Testis (tissue), 3 donors: ENCODE data around the gene VRK1. TPM values are rescaled to one million over a fixed set of nuclear protein-coding genes. Genes with fewer than 3 reads are reported as not detected.
"Not testable (repeated sequence)": the region's sequence is repeated elsewhere in the genome, so short reads cannot be mapped to it uniquely, and the experiment has no call there.

Experiments
- DNase-seq: peaks from one replicate; pipeline ENCODE4 v3.0.0-alpha.2; 2019
- H3K27ac ChIP-seq, 2 donors: fragments of 200-600 bp; sonication (generic); one replicate each; pipeline ENCODE4 v1.5.1; 2019
- H3K27me3 ChIP-seq: fragments of 200-600 bp; sonication (generic); one replicate; pipeline ENCODE4 v1.5.1; 2019
- H3K36me3 ChIP-seq: fragments of 200-600 bp; sonication (generic); one replicate; pipeline ENCODE4 v1.5.1; 2017; ENCODE audit warnings: low read depth; ENCODE audit errors: missing control alignments
- H3K4me1 ChIP-seq: fragments of 200-600 bp; sonication (generic); one replicate; pipeline ENCODE4 v1.5.1; 2019
- H3K4me3 ChIP-seq, 2 donors: fragments of 200-600 bp; sonication (generic); one replicate each; pipeline ENCODE4 v1.5.1; 2017 to 2019
- H3K9me3 ChIP-seq: fragments of 200-600 bp; sonication (generic); one replicate; pipeline ENCODE4 v1.5.1; 2017
- POLR2A ChIP-seq: fragments of 450-650 bp; IDR thresholded peaks from one replicate; pipeline ENCODE4 v1.6.1; 2017; ENCODE audit warnings: antibody characterized with exemption, mild to moderate bottlenecking, moderate library complexity
- WGBS, 2 donors: methylation state at CpG; one replicate each; pipeline ENCODE4 v1.1.5; 2018; 5-methylcytosine and 5-hydroxymethylcytosine counted together
- intact Hi-C: fragments of 100-400 bp; cut with DNase I; formaldehyde crosslinking; loops from one replicate; pipeline ENCODE4 v1.15.1; 2023; ENCODE audit warnings: low total_unique reads
- polyA plus RNA-seq: library from polyadenylated mRNA; stranded (reverse); fragments of 350-450 nt; fragmentation: Illumina TruSeq; extraction: RNeasy Lipid Tissue Mini Kit (QIAGEN cat#74804); gene quantifications from one replicate; pipeline ENCODE4 v1.2.3, GENCODE V29; 2014; ENCODE audit warnings: low read depth, low replicate concordance; ENCODE audit not compliant: insufficient read depth
- total RNA-seq, 2 donors: library from RNA; depleted of rRNA; stranded (reverse); fragments of >200 nt; gene quantifications; one replicate each; pipeline ENCODE4 v1.2.3, GENCODE V29; 2016
- TF ChIP-seq, protein P1 (sequence below), 3 experiments: fragments of 450-650 bp in 2 of 3; fragments of 200-600 bp in 1 of 3; sonication (generic) in 1 of 3; IDR thresholded peaks; one replicate each; pipeline ENCODE4 v1.5.1; 2016 to 2019; ENCODE audit warnings: antibody characterized with exemption in 3 of 3, mild to moderate bottlenecking in 2 of 3, moderate library complexity in 1 of 3

VRK1 gene
- total and polyA plus RNA-seq, 3 donors from 2014 or later, result 44.7 to 52.0 (median 49.2) TPM

DNA sequence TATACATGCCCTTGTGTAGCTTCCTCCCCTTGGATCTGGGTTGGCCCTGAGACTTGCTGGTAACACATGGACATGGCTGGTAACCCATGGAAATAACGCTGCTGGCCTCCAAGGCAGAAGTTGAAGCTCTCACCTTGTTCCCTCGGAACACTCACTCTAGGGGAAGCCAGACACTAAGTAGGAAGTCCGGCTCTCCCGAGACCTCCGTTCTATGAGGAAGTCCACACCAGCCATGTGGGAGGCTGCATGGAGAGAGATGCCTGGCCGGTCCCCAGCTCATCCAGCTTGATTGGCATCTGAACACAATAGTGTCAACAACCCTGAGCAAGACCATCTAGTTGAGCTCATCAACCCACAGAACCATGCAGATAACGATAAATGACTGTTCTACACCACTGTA lies 39.7 kb upstream of the VRK1 start:
- Histone ChIP-seq H3K36me3 (no peaks in the 10 kb centered on the region), H3K9me3 (no peaks in the 10 kb centered on the region), H3K27me3 (no peaks in the 10 kb centered on the region), H3K4me3 (no peak overlapping the region), H3K27ac (no peak overlapping the region), H3K4me1 (no peaks in the 10 kb centered on the region)
- no peak for TF ChIP-seq POLR2A
- TF ChIP-seq, protein P1, sequence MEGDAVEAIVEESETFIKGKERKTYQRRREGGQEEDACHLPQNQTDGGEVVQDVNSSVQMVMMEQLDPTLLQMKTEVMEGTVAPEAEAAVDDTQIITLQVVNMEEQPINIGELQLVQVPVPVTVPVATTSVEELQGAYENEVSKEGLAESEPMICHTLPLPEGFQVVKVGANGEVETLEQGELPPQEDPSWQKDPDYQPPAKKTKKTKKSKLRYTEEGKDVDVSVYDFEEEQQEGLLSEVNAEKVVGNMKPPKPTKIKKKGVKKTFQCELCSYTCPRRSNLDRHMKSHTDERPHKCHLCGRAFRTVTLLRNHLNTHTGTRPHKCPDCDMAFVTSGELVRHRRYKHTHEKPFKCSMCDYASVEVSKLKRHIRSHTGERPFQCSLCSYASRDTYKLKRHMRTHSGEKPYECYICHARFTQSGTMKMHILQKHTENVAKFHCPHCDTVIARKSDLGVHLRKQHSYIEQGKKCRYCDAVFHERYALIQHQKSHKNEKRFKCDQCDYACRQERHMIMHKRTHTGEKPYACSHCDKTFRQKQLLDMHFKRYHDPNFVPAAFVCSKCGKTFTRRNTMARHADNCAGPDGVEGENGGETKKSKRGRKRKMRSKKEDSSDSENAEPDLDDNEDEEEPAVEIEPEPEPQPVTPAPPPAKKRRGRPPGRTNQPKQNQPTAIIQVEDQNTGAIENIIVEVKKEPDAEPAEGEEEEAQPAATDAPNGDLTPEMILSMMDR (IDR thresholded peaks at IDR 0.05), result no peak
- intact Hi-C loops, result no loop called here
- no peak for DNase-seq
- 71 to 89% methylated on average over 6 to 7 of the region's 7 CpGs for WGBS, 2 donors

DNA sequence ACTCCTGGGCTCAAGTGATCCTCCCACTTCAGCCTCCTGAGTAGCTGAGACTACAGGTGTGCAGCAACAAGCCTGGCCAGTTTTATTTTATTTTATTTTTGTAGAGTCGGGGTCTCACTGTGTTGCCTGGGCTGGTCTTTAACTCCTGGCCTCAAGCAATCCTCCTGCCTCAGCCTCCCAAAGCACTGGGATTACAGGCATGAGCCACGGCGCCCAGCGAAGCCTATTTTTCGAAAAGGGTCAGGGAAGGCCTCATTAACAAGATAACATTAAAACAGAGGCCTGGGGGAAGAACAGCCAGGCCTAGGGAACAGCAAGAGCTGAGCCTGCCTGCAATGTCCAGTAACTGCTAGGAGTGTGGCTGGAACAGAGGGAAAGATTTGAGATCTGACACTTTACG lies 36.1 kb upstream of the VRK1 start:
- H3K9me3 ChIP-seq, result no peaks in the 10 kb centered on the region
- intact Hi-C loops, result no loop called here
- H3K4me3 ChIP-seq, result no peak overlapping the region
- no peak overlapping the region for H3K27ac ChIP-seq
- H3K36me3 ChIP-seq, result no peaks in the 10 kb centered on the region
- 79% methylated on average over 5 to 6 of the region's 6 CpGs for WGBS, 2 donors
- no peaks in the 10 kb centered on the region for H3K4me1 ChIP-seq
- TF ChIP-seq, protein P1 (IDR thresholded peaks at IDR 0.05), result no peak
- no peak for TF ChIP-seq POLR2A
- DNase-seq, result no peak
- H3K27me3 ChIP-seq, result no peaks in the 10 kb centered on the region

DNA sequence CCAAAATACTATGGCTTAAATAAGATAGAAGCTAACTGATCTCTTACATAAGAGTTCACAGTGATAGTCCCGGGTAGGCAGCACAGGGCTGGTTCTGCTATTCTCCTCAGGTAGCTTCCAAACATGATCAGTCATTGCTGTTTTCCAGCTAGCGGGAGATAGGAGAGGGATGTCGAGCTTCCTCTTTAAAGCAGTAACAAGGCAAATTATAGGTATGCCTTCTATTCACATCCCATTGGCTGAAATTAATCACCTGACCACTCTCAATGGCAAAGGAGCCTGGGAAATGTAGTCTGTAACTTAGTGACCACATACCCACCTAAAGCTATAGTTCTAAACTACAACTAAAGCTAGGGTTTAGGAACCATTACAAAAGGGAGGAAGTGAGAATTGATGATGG lies 34.5 kb upstream of the VRK1 start:
- 9 to 12% methylated on average over 3 of the region's 3 CpGs for WGBS, 2 donors
- no peaks in the 10 kb centered on the region for H3K27me3 ChIP-seq

DNA sequence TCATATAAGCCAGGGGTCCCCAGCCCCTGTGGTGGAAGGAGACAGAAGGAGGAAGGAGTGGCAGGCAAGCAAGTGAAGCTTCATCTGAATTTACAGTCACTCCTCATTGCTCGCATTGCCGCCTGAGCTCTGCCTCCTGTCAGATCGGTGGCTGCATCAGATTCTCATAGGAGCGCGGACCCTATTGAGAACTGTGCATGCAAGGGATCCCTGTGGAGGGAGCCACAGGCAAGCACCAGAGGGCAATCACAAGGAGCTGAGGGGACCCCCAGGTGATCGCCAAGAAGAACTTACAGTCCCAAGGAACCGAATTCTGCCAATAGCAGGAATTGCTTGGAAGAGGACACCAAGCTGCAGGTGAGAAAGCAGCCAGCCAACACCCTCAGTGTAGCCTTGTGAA lies 33.2 kb upstream of the VRK1 start:
- intact Hi-C loops, result no loop called here
- WGBS, 2 donors, result 68 to 78% methylated on average over 7 of the region's 7 CpGs
- DNase-seq, result no peak
- no peaks in the 10 kb centered on the region for H3K36me3 ChIP-seq
- H3K4me1 ChIP-seq, result no peaks in the 10 kb centered on the region
- no peak for TF ChIP-seq POLR2A
- TF ChIP-seq, protein P1 (IDR thresholded peaks at IDR 0.05), result no peak
- H3K27ac ChIP-seq, result no peak overlapping the region
- no peaks in the 10 kb centered on the region for H3K9me3 ChIP-seq
- no peak overlapping the region for H3K4me3 ChIP-seq
- no peaks in the 10 kb centered on the region for H3K27me3 ChIP-seq

More for the DNA sequence above, 34.5 kb upstream of the VRK1 start:
- no peaks in the 10 kb centered on the region for H3K36me3 ChIP-seq
- peak; percentile 46 for DNase-seq
- H3K27ac ChIP-seq, result no peak overlapping the region
- TF ChIP-seq, protein P1 (IDR thresholded peaks at IDR 0.05), result no peak
- no peak for TF ChIP-seq POLR2A
- intact Hi-C loops, result no loop called here
- no peaks in the 10 kb centered on the region for H3K9me3 ChIP-seq
- H3K4me1 ChIP-seq, result no peaks in the 10 kb centered on the region
- H3K4me3 ChIP-seq, result no peak overlapping the region

DNA sequence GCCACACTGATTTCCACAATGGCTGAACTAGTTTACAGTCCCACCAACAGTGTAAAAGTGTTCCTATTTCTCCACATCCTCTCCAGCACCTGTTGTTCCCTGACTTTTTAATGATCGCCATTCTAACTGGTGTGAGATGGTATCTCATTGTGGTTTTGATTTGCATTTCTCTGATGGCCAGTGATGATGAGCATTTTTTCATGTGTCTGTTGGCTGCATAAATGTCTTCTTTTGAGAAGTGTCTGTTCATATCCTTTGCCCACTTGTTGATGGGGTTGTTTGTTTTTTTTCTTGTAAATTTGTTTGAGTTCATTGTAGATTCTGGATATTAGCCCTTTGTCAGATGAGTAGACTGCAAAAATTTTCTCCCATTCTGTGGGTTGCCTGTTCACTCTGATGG lies 32.0 kb upstream of the VRK1 start:
- H3K36me3 ChIP-seq, H3K4me3 ChIP-seq, intact Hi-C loops, H3K4me1 ChIP-seq, H3K27ac ChIP-seq, DNase-seq, H3K27me3 ChIP-seq, H3K9me3 ChIP-seq: not testable (repeated sequence)
- WGBS, 2 donors, result 83 to 100% methylated on average over 1 of the region's 1 CpG
